Thyroid gland (tissue), 4 donors: ENCODE data around the gene GATB. TPM values are rescaled to one million over a fixed set of nuclear protein-coding genes. Genes with fewer than 3 reads are reported as not detected.

Experiments
- DNase-seq, 2 donors: peaks; one replicate each; pipeline ENCODE4 v3.0.0-alpha.2; 2019
- H3K27ac ChIP-seq, 3 donors: fragments of 200-600 bp; sonication (generic); 1 replicate in 2 of 3; 2 replicates in 1 of 3; pipeline ENCODE4 v1.5.1; 2016 to 2019; ENCODE audit warnings: mild to moderate bottlenecking in 1 of 3, moderate library complexity in 1 of 3
- H3K27me3 ChIP-seq: fragments of 200-600 bp; sonication (generic); one replicate; pipeline ENCODE4 v1.5.1; 2019
- H3K36me3 ChIP-seq, 2 donors: fragments of 200-600 bp; sonication (generic); one replicate each; pipeline ENCODE4 v1.5.1; 2016 to 2019
- H3K4me1 ChIP-seq, 2 donors: fragments of 200-600 bp; sonication (generic); one replicate each; pipeline ENCODE4 v1.5.1; 2017 to 2019
- H3K4me3 ChIP-seq, 3 donors: fragments of 200-600 bp; sonication (generic); replicated peaks in 1 of 3; 1 replicate in 2 of 3; 2 replicates in 1 of 3; pipeline ENCODE4 v1.5.1; 2016; ENCODE audit warnings: mild to moderate bottlenecking in 1 of 3
- H3K9me3 ChIP-seq: fragments of 200-600 bp; sonication (generic); one replicate; pipeline ENCODE4 v1.5.1; 2017
- CTCF ChIP-seq, 6 experiments: fragments of 200-600 bp in 3 of 6; fragments of 450-650 bp in 3 of 6; sonication (generic) in 3 of 6; IDR thresholded peaks; one replicate each; pipeline ENCODE4 v1.5.1; 2016 to 2019; ENCODE audit warnings: antibody characterized with exemption in 6 of 6, mild to moderate bottlenecking in 2 of 6, inconsistent platforms in 1 of 6, moderate library complexity in 1 of 6
- POLR2A ChIP-seq, 2 donors: fragments of 450-650 bp; IDR thresholded peaks; one replicate each; pipeline ENCODE4 v1.6.1; 2017; ENCODE audit warnings: antibody characterized with exemption in 2 of 2, mild to moderate bottlenecking in 2 of 2, moderate library complexity in 1 of 2
- WGBS, 2 donors: methylation state at CpG; one replicate each; pipeline ENCODE4 v1.1.5; 2017; 5-methylcytosine and 5-hydroxymethylcytosine counted together
- intact Hi-C: fragments of 100-400 bp; cut with DNase I; formaldehyde crosslinking; loops from one replicate; pipeline ENCODE4 v1.15.1; 2023
- total RNA-seq, 4 donors: library from RNA; depleted of rRNA; stranded (reverse); fragments of >200 nt; gene quantifications; one replicate each; pipeline ENCODE4 v1.2.3, GENCODE V29; 2016

GATB gene
- total RNA-seq, 4 donors from 2014 or later, result 10.9 to 32.5 (median 22.9) TPM

- Histone ChIP-seq H3K36me3 (no peaks in the 10 kb centered on the region), H3K27ac (no peak overlapping the region), H3K27me3 (no peaks in the 10 kb centered on the region), H3K9me3 (no peaks in the 10 kb centered on the region), H3K4me3 (no peak overlapping the region), H3K4me1 (no peaks in the 10 kb centered on the region)
- 73% methylated on average over 1 of the region's 1 CpG for WGBS, 2 donors
- TF ChIP-seq CTCF (IDR thresholded peaks at IDR 0.05) (no peak), POLR2A (IDR thresholded peaks at IDR 0.05) (no peak)
- intact Hi-C loops, result no loop called here
- DNase-seq, result no peak
Measured at GRCh38 chr4:151627491-151627890, 133.3 kb downstream of the GATB start.

GRCh38 chr4:151626751-151627150 is 134.1 kb downstream of the GATB start:
- H3K27me3 ChIP-seq, result no peaks in the 10 kb centered on the region
- no peaks in the 10 kb centered on the region for H3K36me3 ChIP-seq
- H3K9me3 ChIP-seq, result no peaks in the 10 kb centered on the region
- intact Hi-C loops, result no loop called here
- H3K4me3 ChIP-seq, result no peak overlapping the region
- TF ChIP-seq CTCF (IDR thresholded peaks at IDR 0.05) (no peak), POLR2A (IDR thresholded peaks at IDR 0.05) (no peak)
- H3K4me1 ChIP-seq, result no peaks in the 10 kb centered on the region
- 47 to 75% methylated on average over 3 of the region's 3 CpGs for WGBS, 2 donors
- H3K27ac ChIP-seq, result no peak overlapping the region
- DNase-seq, result no peak

- H3K4me3 ChIP-seq, result no peak overlapping the region
- WGBS, 2 donors, result 89 to 90% methylated on average over 3 of the region's 3 CpGs
- H3K9me3 ChIP-seq, result no peaks in the 10 kb centered on the region
- H3K27ac ChIP-seq, result no peak overlapping the region
- DNase-seq, result no peak
- no peaks in the 10 kb centered on the region for H3K36me3 ChIP-seq
- H3K4me1 ChIP-seq, result no peaks in the 10 kb centered on the region
- no peak for TF ChIP-seq CTCF (IDR thresholded peaks at IDR 0.05)
- TF ChIP-seq POLR2A (IDR thresholded peaks at IDR 0.05), result no peak
- intact Hi-C loops, result no loop called here
- no peaks in the 10 kb centered on the region for H3K27me3 ChIP-seq
Measured at GRCh38 chr4:151626228-151626627, 134.6 kb downstream of the GATB start.

- DNase-seq, result no peak
- 87 to 90% methylated on average over 14 of the region's 14 CpGs for WGBS, 2 donors
- Histone ChIP-seq H3K4me1 (no peaks in the 10 kb centered on the region), H3K4me3 (no peak overlapping the region), H3K27me3 (no peaks in the 10 kb centered on the region), H3K27ac (no peak overlapping the region), H3K36me3 (no peaks in the 10 kb centered on the region), H3K9me3 (no peaks in the 10 kb centered on the region)
- TF ChIP-seq CTCF (IDR thresholded peaks at IDR 0.05) (no peak), POLR2A (IDR thresholded peaks at IDR 0.05) (no peak)
- intact Hi-C loops, result no loop called here
Measured at GRCh38 chr4:151624626-151625565, 135.9 kb downstream of the GATB start.
